ENCODE measurements around the gene MAPK8IP1.
"Not testable (repeated sequence)": the region's sequence is repeated elsewhere in the genome, so short reads cannot be mapped to it uniquely, and the experiment has no call there.

MAPK8IP1 gene

GRCh38 chr11:45901626-45902025 lies 16.2 kb downstream of the MAPK8IP1 start:
- in situ Hi-C loops (cut with MboI; ENCODE audit: low pct_unique_long_range_greater_than_20kb, low sequenced_read_pairs, unreplicated experiment): no loop called here
- no peak for TF ChIP-seq CTCF (IDR thresholded peaks at IDR 0.05; ENCODE audit: extremely low read depth, insufficient read depth, missing control alignments)
- no peak for DNase-seq (ENCODE audit: low spot score)

- no peak for DNase-seq (ENCODE audit: low spot score)
- in situ Hi-C loops (cut with MboI; ENCODE audit: low pct_unique_long_range_greater_than_20kb, low sequenced_read_pairs, unreplicated experiment): no loop called here
- no peak for TF ChIP-seq CTCF (IDR thresholded peaks at IDR 0.05; ENCODE audit: extremely low read depth, insufficient read depth, missing control alignments)
Measured at GRCh38 chr11:45902452-45903380, 17.3 kb downstream of the MAPK8IP1 start.

- in situ Hi-C loops (cut with MboI; ENCODE audit: low pct_unique_long_range_greater_than_20kb, low sequenced_read_pairs, unreplicated experiment): no loop called here
- TF ChIP-seq CTCF (IDR thresholded peaks at IDR 0.05; ENCODE audit: extremely low read depth, insufficient read depth, missing control alignments): no peak
- no peak for DNase-seq (ENCODE audit: low spot score)
Measured at GRCh38 chr11:45904309-45904915, 19.0 kb downstream of the MAPK8IP1 start.

- no peak for TF ChIP-seq CTCF (IDR thresholded peaks at IDR 0.05; ENCODE audit: extremely low read depth, insufficient read depth, missing control alignments)
- DNase-seq (ENCODE audit: low spot score): no peak
- in situ Hi-C loops (cut with MboI; ENCODE audit: low pct_unique_long_range_greater_than_20kb, low sequenced_read_pairs, unreplicated experiment): no loop called here
Measured at GRCh38 chr11:45905095-45905494, 19.6 kb downstream of the MAPK8IP1 start.

GRCh38 chr11:45905576-45905975 lies 20.1 kb downstream of the MAPK8IP1 start:
- DNase-seq (ENCODE audit: low spot score); in situ Hi-C loops (cut with MboI; ENCODE audit: low pct_unique_long_range_greater_than_20kb, low sequenced_read_pairs, unreplicated experiment): not testable (repeated sequence)

GRCh38 chr11:45906096-45906682 lies 20.7 kb downstream of the MAPK8IP1 start:
- DNase-seq (ENCODE audit: low spot score): no peak
- in situ Hi-C loops (cut with MboI; ENCODE audit: low pct_unique_long_range_greater_than_20kb, low sequenced_read_pairs, unreplicated experiment): no loop called here
- no peak for TF ChIP-seq CTCF (IDR thresholded peaks at IDR 0.05; ENCODE audit: extremely low read depth, insufficient read depth, missing control alignments)
